GM12865 (cell line): ENCODE results near the gene SFT2D3.

Source experiments
- DNase-seq: peaks from one replicate; pipeline ENCODE4 v3.0.0; 2010; ENCODE audit warnings: low read depth
- H3K4me3 ChIP-seq: 2 replicates; pipeline ENCODE4 v1.5.1; 2011; ENCODE audit warnings: mild to moderate bottlenecking, low read depth, low read length, control low read depth
- TF ChIP-seq, protein P1 (sequence below): IDR thresholded peaks from 2 replicates; pipeline ENCODE4 v1.5.1; 2011; ENCODE audit warnings: low read length, control low read depth, low read depth, inconsistent platforms; ENCODE audit not compliant: insufficient read depth; ENCODE audit errors: missing control alignments

Gene SFT2D3

GRCh38 chr2:127702395-127703009, 1.2 kb downstream of the SFT2D3 start:
- TF ChIP-seq, protein P1, sequence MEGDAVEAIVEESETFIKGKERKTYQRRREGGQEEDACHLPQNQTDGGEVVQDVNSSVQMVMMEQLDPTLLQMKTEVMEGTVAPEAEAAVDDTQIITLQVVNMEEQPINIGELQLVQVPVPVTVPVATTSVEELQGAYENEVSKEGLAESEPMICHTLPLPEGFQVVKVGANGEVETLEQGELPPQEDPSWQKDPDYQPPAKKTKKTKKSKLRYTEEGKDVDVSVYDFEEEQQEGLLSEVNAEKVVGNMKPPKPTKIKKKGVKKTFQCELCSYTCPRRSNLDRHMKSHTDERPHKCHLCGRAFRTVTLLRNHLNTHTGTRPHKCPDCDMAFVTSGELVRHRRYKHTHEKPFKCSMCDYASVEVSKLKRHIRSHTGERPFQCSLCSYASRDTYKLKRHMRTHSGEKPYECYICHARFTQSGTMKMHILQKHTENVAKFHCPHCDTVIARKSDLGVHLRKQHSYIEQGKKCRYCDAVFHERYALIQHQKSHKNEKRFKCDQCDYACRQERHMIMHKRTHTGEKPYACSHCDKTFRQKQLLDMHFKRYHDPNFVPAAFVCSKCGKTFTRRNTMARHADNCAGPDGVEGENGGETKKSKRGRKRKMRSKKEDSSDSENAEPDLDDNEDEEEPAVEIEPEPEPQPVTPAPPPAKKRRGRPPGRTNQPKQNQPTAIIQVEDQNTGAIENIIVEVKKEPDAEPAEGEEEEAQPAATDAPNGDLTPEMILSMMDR: no peak
- DNase-seq: no peak
- peak overlapping the region; percentile 73 for H3K4me3 ChIP-seq

GRCh38 chr2:127703282-127703681, 2.0 kb downstream of the SFT2D3 start:
- TF ChIP-seq, protein P1: no peak
- no peak for DNase-seq
- H3K4me3 ChIP-seq: no peak overlapping the region; the same call in 1 of the 2 replicates

DNA sequence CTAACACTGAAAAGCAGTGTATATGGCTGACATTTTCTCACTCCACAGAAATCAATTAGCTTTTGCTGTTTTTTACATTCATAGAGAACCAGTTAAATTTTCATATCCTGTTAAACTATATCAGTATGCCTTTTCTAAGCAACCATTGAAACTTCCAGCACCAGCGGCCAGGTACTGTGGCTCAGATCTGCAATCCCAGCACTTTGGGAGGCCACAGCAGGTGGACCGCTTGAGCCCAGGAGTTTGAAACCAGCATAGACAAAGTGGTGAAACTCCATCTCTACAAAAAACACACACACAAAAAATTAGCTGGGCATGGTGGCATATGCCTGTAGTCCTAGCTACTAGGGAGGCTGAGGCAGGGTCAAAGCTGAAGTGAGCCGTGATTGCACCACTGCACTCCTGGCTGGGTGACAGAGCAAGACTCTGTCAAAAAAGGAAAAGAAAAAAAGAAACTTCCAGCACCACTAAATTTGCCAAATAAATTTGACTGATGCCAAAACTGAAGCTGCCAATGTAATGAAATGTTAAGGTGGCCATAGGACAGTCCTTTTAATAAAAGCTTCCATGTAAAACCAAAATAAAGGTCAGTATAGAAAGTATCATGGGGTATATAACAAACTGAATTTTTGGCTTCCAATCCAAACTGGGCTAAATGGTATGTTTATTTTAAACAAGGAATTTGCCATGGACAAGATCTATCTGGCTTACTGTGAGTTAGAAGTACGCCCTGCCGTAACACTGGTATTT, 3.5 kb downstream of the SFT2D3 start:
- DNase-seq: no peak
- TF ChIP-seq, protein P1: no peak
- no peak overlapping the region for H3K4me3 ChIP-seq

GRCh38 chr2:127705391-127706065, 4.2 kb downstream of the SFT2D3 start:
- TF ChIP-seq, protein P1: no peak

DNA sequence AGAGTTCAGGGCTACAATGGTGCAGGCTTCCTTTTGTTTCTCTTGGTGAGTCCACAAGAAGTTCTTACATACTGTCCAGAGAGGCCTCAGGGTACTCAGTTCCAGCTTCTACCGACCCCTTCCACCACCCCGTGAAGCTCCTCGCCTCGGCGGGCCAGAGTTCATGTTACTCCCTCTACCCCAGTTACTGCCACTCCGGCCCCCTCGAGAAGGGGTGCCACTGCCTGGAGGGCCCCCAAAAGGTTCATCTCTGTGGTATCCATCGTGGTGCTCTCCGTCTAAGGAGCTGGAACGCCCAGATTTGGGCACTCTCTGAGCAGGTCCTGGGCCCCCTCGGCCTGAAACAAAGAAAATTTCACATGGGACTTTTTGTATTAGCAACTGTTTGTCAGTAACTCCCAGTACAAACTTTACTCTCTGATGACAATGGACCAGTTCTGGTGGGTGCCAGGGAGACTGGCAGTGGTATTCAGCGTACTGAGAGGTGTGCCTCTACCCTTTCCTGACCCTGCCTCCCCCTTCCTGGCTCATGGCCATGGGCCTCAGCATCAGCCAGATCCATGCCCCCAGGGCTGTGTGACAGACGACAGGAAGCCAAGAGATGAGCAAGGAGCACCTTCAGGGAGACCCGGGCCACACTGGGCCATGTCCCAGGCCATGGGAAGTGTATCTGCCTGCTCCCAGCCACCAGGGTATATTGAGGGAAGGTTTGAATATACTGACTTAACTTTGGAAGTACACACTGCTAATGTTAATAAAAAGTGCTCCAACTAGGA, 5.1 kb downstream of the SFT2D3 start:
- H3K4me3 ChIP-seq: no peak overlapping the region
- no peak for DNase-seq
- TF ChIP-seq, protein P1: no peak

More at GRCh38 chr2:127705391-127706065, 4.2 kb downstream of the SFT2D3 start:
- no peak overlapping the region for H3K4me3 ChIP-seq
- DNase-seq: no peak

DNA sequence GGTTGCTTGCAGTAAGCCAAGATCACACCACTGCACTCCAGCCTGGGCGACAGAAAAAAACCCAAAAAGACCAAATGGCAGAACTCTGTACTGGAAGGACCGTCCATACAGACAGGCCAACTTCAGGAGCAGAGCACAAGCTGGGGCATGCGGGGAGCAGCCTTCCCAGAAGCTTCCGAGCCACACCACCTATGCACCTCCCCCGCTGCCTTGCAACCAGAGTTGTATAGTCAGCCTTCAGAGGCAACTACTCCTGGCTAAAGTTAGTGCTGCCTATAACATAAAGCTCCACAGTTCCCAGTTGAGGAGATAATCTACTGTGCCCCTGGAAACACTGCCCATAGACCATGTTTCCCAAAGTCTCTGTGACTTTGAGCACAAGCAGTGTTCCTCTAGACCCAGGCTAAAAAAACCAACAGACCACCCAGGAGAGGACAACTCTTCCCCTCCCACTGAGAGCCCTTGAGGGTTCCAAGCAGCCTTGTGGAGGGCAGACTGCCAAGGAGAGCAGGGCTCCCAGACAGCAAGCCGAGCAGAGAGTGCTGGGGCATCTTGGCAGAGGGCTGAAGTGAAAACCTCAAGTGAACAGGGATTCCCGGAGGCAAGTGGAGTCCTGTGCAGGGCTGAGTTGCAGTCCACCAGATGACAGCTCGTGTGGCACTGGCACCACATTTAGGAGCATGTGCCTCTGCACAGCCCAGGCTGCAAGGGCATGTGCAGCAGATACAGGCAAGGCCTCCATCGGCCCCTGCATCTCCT, 6.8 kb downstream of the SFT2D3 start:
- TF ChIP-seq, protein P1: no peak
- H3K4me3 ChIP-seq: no peak overlapping the region
- DNase-seq: no peak
